GM12878 (cell line): ENCODE results near the gene GPRC5B. TPM values are rescaled to one million over a fixed set of nuclear protein-coding genes. Genes with fewer than 3 reads are reported as not detected.

Experiments
- ATAC-seq: fragments of 200-7000 bp; cut with Tn5 transposase; 3 replicates; pipeline ENCODE4 v1.9.1; 2020; ENCODE audit warnings: mild to moderate bottlenecking, moderate library complexity
- BruUV-seq: library from RNA; stranded (reverse); fragments of 400-500 nt; replicated peaks from 2 replicates; lab custom pipeline; 2021; lab: Mats Ljungman, UMichigan
- CTCF ChIA-PET: fragments of 300-600 bp; sonication (Branson Sonifier 250); formaldehyde crosslinking; extraction: SDS; loops from one replicate; lab custom pipeline; 2021; ENCODE audit warnings: inconsistent platforms; lab: Yijun Ruan, JAX
- POLR2A ChIA-PET: fragments of 350-600 bp; formaldehyde crosslinking; extraction: SDS; loops from one replicate; lab custom pipeline; 2021; ENCODE audit warnings: inconsistent platforms; lab: Charles Lee
- RAD21 ChIA-PET: fragments of 300-600 bp; sonication (Branson Sonifier 250); formaldehyde crosslinking; loops from one replicate; lab custom pipeline; 2023; ENCODE audit warnings: antibody characterized with exemption; ENCODE audit not compliant: unreplicated experiment; lab: Charles Lee
- SMC1A ChIA-PET: fragments of 300-600 bp; sonication (Branson Sonifier 250); formaldehyde crosslinking; loops from one replicate; lab custom pipeline; 2023; ENCODE audit not compliant: unreplicated experiment, uncharacterized antibody; lab: Charles Lee
- DNase-seq: peaks from one replicate; pipeline ENCODE4 v3.0.0-alpha.2; 2011; ENCODE audit warnings: low read depth, low spot score
- FAIRE-seq: peaks from 3 replicates; lab custom pipeline; 2011; peaks lifted over from hg19 to GRCh38; lab: Jason Lieb, UNC
- H2AFZ ChIP-seq: 2 replicates; pipeline ENCODE4 v1.6.0; 2011; ENCODE audit warnings: low read depth, low read length, control low read depth; ENCODE audit not compliant: control insufficient read depth
- H3K27ac ChIP-seq: 2 replicates; pipeline ENCODE4 v1.5.1; 2011; ENCODE audit warnings: control low read depth; ENCODE audit not compliant: control insufficient read depth, insufficient read depth
- H3K27me3 ChIP-seq, 2 experiments: replicated peaks in 1 of 2; 2 replicates each; pipeline versions ENCODE4 v1.6.0 to v1.6.1; 2011; ENCODE audit warnings: low read length in 1 of 2; ENCODE audit not compliant: control insufficient read depth in 2 of 2, insufficient read depth in 2 of 2
- H3K36me3 ChIP-seq, 2 experiments: 2 replicates each; pipeline ENCODE4 v1.5.1; 2011; ENCODE audit warnings: low read length in 1 of 2; ENCODE audit not compliant: control insufficient read depth in 2 of 2, insufficient read depth in 2 of 2
- H3K4me1 ChIP-seq: 2 replicates; pipeline ENCODE4 v1.6.1; 2011; ENCODE audit warnings: mild to moderate bottlenecking, low read length, moderate library complexity, mixed read lengths; ENCODE audit not compliant: control insufficient read depth, insufficient read depth
- H3K4me2 ChIP-seq: 2 replicates; pipeline ENCODE4 v1.6.0; 2011; ENCODE audit warnings: control low read depth; ENCODE audit not compliant: control insufficient read depth, insufficient read depth
- H3K4me3 ChIP-seq: fragments of 200-600 bp; sonication (generic); 2 replicates; pipeline ENCODE4 v1.5.1; 2016
- H3K79me2 ChIP-seq: 2 replicates; pipeline ENCODE4 v1.6.0; 2011; ENCODE audit warnings: low read length; ENCODE audit not compliant: control insufficient read depth, insufficient read depth
- H3K9ac ChIP-seq: 2 replicates; pipeline ENCODE4 v1.8.0; 2011; ENCODE audit warnings: low read length, control low read depth, mixed read lengths; ENCODE audit not compliant: control insufficient read depth, insufficient read depth
- H3K9me3 ChIP-seq: replicated peaks from 3 replicates; pipeline ENCODE4 v1.5.1; 2011; ENCODE audit warnings: mild to moderate bottlenecking, low read length; ENCODE audit not compliant: control insufficient read depth, insufficient read depth
- H4K20me1 ChIP-seq: 2 replicates; pipeline ENCODE4 v1.6.0; 2011; ENCODE audit not compliant: control insufficient read depth, insufficient read depth
- CREB1 ChIP-seq: IDR thresholded peaks from 2 replicates; pipeline ENCODE4 v1.6.1; 2012; ENCODE audit warnings: low read depth, mild to moderate bottlenecking, inconsistent platforms
- HDAC2 ChIP-seq: fragments of 200-600 bp; sonication (generic); IDR thresholded peaks from 2 replicates; pipeline ENCODE4 v1.6.1; 2017
- HDGF ChIP-seq: fragments of 450-650 bp; IDR thresholded peaks from 2 replicates; pipeline ENCODE4 v1.6.1; 2016; ENCODE audit warnings: antibody characterized with exemption
- MEF2B ChIP-seq: fragments of 450-650 bp; IDR thresholded peaks from 2 replicates; pipeline ENCODE4 v1.6.1; 2018; ENCODE audit warnings: mild to moderate bottlenecking, moderate library complexity; ENCODE audit not compliant: partially characterized antibody, poor library complexity, severe bottlenecking
- PML ChIP-seq: IDR thresholded peaks from 2 replicates; pipeline ENCODE4 v1.6.1; 2012; ENCODE audit warnings: low read length, inconsistent platforms
- RAD51 ChIP-seq: fragments of 450-650 bp; IDR thresholded peaks from 2 replicates; pipeline ENCODE4 v1.6.1; 2016; ENCODE audit warnings: moderate library complexity, mild to moderate bottlenecking, inconsistent platforms
- SMAD5 ChIP-seq: IDR thresholded peaks from 2 replicates; pipeline ENCODE4 v1.6.1; 2016; ENCODE audit warnings: antibody characterized with exemption, low read depth
- SUZ12 ChIP-seq: fragments of 200-600 bp; sonication (generic); IDR thresholded peaks from one replicate; pipeline ENCODE4 v1.6.1; 2018; ENCODE audit warnings: antibody characterized with exemption, mild to moderate bottlenecking; ENCODE audit not compliant: unreplicated experiment
- TBL1XR1 ChIP-seq: IDR thresholded peaks from 2 replicates; pipeline ENCODE4 v1.6.1; 2012; ENCODE audit warnings: low read depth, low read length, improper control_type of control experiment
- ZBED1 ChIP-seq: IDR thresholded peaks from 2 replicates; pipeline ENCODE4 v1.6.1; 2016; ENCODE audit warnings: borderline replicate concordance
- ZNF622 ChIP-seq: fragments of 450-650 bp; IDR thresholded peaks from 2 replicates; pipeline ENCODE4 v1.6.1; 2017; ENCODE audit warnings: mild to moderate bottlenecking, inconsistent platforms
- WGBS: methylation state at CpG from one replicate; pipeline ENCODE4 v1.1.6; 2016; ENCODE audit warnings: low lambda C conversion rate; ENCODE audit not compliant: insufficient replicate concordance, insufficient coverage; ENCODE audit errors: missing lambda C conversion rate; 5-methylcytosine and 5-hydroxymethylcytosine counted together
- in situ Hi-C: fragments of 300-500 bp; cut with MboI; formaldehyde crosslinking; loops from 9 replicates; pipeline ENCODE4 v1.14.3; 2018; ENCODE audit warnings: mixed read lengths
- intact Hi-C: fragments of 100-400 bp; cut with micrococcal nuclease; formaldehyde crosslinking; loops from one replicate; pipeline ENCODE4 v1.14.2; 2022; ENCODE audit not compliant: unreplicated experiment
- polyA plus RNA-seq, 11 experiments: library from polyadenylated mRNA; depleted of rRNA in 4 of 11; unstranded in 6 of 11; stranded (reverse) in 5 of 11; fragments of >200 nt; fragmentation: Nextera tagmentation in 4 of 11; fragmentation: Illumina TruSeq in 1 of 11; extraction: Ambion mirVana in 4 of 11; extraction: Trizol in 1 of 11; gene quantifications; 1 replicate in 1 of 11; 2 replicates in 10 of 11; pipeline versions ENCODE4 v1.2.1 to v1.2.3, GENCODE V29; 2011 to 2016; ENCODE audit warnings: inconsistent platforms in 2 of 11, missing spikeins in 2 of 11, low read depth in 1 of 11
- total RNA-seq, 4 experiments: library from RNA; depleted of rRNA in 3 of 4; stranded (reverse); fragments of >200 nt in 3 of 4; fragmentation: Illumina TruSeq in 1 of 4; extraction: Trizol in 1 of 4; gene quantifications; 2 replicates each; pipeline versions ENCODE4 v1.2.1 to v1.2.3, GENCODE V29; 2013 to 2021
- TF ChIP-seq, protein P1 (sequence below): fragments of 150-350 bp; IDR thresholded peaks from 2 replicates; pipeline ENCODE4 v1.6.1; 2016; ENCODE audit warnings: low read depth, low read length
- TF ChIP-seq, protein P2 (sequence below): IDR thresholded peaks from 2 replicates; pipeline ENCODE4 v1.6.1; 2011; ENCODE audit warnings: borderline replicate concordance, low read depth, mild to moderate bottlenecking, moderate library complexity, mixed read lengths, low read length; ENCODE audit not compliant: insufficient read depth; ENCODE audit errors: extremely low read length

GPRC5B gene
- total and polyA plus RNA-seq, 10 of the 15 experiments (the other 5 are each of a cell fraction or from before 2014, with no cell fraction given), result 0.01 to 0.42 (median 0.15) TPM; not detected in 2

DNA sequence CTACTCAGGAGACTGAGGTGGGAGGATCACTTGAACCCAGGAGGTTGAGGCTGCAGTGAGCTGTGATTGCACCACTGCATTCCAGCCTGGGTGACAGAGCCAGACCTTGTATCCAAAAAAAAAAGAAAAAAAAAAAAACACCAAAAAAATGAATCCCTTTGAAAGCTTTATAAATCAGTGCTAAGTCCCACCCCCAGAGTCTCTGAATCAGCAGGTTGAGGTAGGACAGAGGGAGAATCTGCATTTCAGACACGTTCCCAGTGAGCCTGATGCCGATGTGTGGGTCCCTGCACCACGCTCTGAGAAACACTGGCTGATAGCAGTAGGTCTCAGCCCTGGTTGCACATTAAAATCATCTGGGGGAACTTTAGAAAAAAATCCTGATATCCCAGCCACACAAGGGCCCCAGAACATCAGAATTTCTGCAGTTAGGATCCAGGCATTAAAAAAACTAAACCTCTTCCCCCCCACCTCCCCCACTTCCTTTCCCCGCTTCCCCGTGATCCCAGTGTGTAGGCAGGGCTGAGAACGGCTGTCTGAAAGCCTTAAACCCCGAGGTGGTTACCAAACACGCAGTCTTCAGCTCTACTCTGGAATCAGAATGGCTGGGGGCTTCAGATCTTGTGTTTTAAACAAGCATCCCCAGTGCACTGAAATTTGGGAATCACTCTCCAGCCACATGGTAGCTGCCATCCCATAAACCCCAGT lies 27.3 kb upstream of the GPRC5B start:
- no TSS peak for BruUV-seq
- ChIA-PET RAD21 (interaction anchor here (2.9 kb wide), 1 partner anchor 389 kb away, joined by 10 read pairs; no protein-coding TSS in a partner anchor), SMC1A (interaction anchor here (1.0 to 1.1 kb wide), 2 partner anchors 387 to 473 kb away, joined by 3 to 4 read pairs; no protein-coding TSS in a partner anchor), CTCF (interaction anchor here (1.2 to 1.7 kb wide), 5 partner anchors 12 to 472 kb away, joined by 3 to 14 read pairs (median 4); no protein-coding TSS in a partner anchor), POLR2A (no interaction called here)
- Histone ChIP-seq H3K4me1 (no peaks in the 10 kb centered on the region), H4K20me1 (no peaks in the 10 kb centered on the region), H3K79me2 (no peaks in the 10 kb centered on the region), H3K4me3 (no peak overlapping the region), H3K36me3 (no peaks in the 10 kb centered on the region), H2AFZ (no peak overlapping the region), H3K27ac (no peak overlapping the region), H3K27me3 (no peaks in the 10 kb centered on the region; a peak in 1 of 4 replicates), H3K9ac (no peak overlapping the region), H3K4me2 (no peak overlapping the region), H3K9me3 (no peaks in the 10 kb centered on the region)
- FAIRE-seq (no peak), ATAC-seq (no peak), DNase-seq (no peak)
- in situ Hi-C loops (no loop called here), intact Hi-C loops (no loop called here)
- 12% methylated on average over 8 of the region's 8 CpGs for WGBS
- no peak for TF ChIP-seq SUZ12

DNA sequence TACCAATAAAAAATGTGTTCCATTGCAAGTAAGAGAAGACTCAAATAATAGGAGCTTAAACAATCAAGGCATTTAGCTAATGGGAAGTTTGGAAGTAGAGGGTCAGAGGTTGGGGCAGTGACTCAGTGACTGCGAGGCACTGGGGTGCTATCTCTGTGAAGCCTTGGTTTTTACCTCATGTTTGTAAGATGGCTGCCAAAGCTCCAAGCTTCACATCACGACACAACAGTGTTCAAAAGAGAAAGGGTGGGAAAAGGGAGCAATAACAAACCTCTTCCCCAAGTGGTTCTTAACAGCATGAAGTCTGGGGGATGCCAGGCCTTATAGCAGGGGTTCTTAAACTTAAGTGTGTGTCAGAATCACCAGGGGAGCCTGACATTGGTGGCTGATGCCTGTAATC lies 26.6 kb upstream of the GPRC5B start:
- no peaks in the 10 kb centered on the region; a peak in 1 of 4 replicates for H3K27me3 ChIP-seq
- no peak overlapping the region for H3K4me3 ChIP-seq
- ChIA-PET POLR2A (no interaction called here), CTCF (interaction anchor here (1.4 to 1.7 kb wide), 3 partner anchors 354 to 473 kb away, joined by 3 to 9 read pairs (median 4); no protein-coding TSS in a partner anchor), SMC1A (interaction anchor here (1.1 kb wide), 1 partner anchor 474 kb away, joined by 3 read pairs; no protein-coding TSS in a partner anchor), RAD21 (interaction anchor here (2.9 kb wide), 1 partner anchor 390 kb away, joined by 10 read pairs; no protein-coding TSS in a partner anchor)
- H3K9ac ChIP-seq, result no peak overlapping the region
- no peaks in the 10 kb centered on the region for H3K36me3 ChIP-seq
- no peak overlapping the region for H3K4me2 ChIP-seq
- no peaks in the 10 kb centered on the region for H3K9me3 ChIP-seq
- in situ Hi-C loops (no loop called here), intact Hi-C loops (no loop called here)
- DNase-seq, result no peak
- no peaks in the 10 kb centered on the region for H3K79me2 ChIP-seq
- no peaks in the 10 kb centered on the region for H3K4me1 ChIP-seq
- no peak overlapping the region for H2AFZ ChIP-seq
- FAIRE-seq, result no peak
- WGBS, result 19% methylated on average over 2 of the region's 2 CpGs
- no TSS peak for BruUV-seq
- ATAC-seq, result no peak
- H3K27ac ChIP-seq, result no peak overlapping the region
- H4K20me1 ChIP-seq, result no peaks in the 10 kb centered on the region
- TF ChIP-seq PML, result no peak
- no peak for TF ChIP-seq CREB1
- TF ChIP-seq, protein P1, sequence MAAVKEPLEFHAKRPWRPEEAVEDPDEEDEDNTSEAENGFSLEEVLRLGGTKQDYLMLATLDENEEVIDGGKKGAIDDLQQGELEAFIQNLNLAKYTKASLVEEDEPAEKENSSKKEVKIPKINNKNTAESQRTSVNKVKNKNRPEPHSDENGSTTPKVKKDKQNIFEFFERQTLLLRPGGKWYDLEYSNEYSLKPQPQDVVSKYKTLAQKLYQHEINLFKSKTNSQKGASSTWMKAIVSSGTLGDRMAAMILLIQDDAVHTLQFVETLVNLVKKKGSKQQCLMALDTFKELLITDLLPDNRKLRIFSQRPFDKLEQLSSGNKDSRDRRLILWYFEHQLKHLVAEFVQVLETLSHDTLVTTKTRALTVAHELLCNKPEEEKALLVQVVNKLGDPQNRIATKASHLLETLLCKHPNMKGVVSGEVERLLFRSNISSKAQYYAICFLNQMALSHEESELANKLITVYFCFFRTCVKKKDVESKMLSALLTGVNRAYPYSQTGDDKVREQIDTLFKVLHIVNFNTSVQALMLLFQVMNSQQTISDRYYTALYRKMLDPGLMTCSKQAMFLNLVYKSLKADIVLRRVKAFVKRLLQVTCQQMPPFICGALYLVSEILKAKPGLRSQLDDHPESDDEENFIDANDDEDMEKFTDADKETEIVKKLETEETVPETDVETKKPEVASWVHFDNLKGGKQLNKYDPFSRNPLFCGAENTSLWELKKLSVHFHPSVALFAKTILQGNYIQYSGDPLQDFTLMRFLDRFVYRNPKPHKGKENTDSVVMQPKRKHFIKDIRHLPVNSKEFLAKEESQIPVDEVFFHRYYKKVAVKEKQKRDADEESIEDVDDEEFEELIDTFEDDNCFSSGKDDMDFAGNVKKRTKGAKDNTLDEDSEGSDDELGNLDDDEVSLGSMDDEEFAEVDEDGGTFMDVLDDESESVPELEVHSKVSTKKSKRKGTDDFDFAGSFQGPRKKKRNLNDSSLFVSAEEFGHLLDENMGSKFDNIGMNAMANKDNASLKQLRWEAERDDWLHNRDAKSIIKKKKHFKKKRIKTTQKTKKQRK, result no peak
- no peak for TF ChIP-seq RAD51
- TF ChIP-seq TBL1XR1, result no peak
- no peak for TF ChIP-seq ZNF622
- no peak for TF ChIP-seq HDAC2
- no peak for TF ChIP-seq HDGF
- no peak for TF ChIP-seq ZBED1
- TF ChIP-seq MEF2B, result no peak
- no peak for TF ChIP-seq SMAD5
- TF ChIP-seq, protein P2, sequence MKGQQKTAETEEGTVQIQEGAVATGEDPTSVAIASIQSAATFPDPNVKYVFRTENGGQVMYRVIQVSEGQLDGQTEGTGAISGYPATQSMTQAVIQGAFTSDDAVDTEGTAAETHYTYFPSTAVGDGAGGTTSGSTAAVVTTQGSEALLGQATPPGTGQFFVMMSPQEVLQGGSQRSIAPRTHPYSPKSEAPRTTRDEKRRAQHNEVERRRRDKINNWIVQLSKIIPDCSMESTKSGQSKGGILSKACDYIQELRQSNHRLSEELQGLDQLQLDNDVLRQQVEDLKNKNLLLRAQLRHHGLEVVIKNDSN, result no peak
